ENCODE measurements around the gene FETUB.

DNA sequence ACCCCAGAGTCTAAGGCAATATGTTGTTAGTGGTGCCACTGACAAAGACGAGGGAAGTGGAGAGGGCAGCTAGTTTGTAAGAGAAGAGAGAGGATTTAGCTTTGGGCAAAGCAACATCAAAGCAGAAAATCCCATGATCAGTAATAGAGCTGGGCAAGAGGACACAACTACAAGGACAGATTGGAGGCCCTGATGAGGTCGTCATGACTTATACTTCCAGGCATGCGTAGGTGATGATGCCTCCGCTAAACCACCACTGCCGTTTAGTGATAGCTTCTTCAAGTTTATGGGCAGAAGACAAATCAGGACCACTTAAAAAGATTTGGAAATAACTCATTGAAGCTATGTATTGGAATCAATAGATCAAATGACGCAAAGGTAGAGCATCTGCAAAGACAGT is 28.2 kb downstream of the FETUB start:
- TF ChIP-seq, protein P1, sequence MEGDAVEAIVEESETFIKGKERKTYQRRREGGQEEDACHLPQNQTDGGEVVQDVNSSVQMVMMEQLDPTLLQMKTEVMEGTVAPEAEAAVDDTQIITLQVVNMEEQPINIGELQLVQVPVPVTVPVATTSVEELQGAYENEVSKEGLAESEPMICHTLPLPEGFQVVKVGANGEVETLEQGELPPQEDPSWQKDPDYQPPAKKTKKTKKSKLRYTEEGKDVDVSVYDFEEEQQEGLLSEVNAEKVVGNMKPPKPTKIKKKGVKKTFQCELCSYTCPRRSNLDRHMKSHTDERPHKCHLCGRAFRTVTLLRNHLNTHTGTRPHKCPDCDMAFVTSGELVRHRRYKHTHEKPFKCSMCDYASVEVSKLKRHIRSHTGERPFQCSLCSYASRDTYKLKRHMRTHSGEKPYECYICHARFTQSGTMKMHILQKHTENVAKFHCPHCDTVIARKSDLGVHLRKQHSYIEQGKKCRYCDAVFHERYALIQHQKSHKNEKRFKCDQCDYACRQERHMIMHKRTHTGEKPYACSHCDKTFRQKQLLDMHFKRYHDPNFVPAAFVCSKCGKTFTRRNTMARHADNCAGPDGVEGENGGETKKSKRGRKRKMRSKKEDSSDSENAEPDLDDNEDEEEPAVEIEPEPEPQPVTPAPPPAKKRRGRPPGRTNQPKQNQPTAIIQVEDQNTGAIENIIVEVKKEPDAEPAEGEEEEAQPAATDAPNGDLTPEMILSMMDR (IDR thresholded peaks at IDR 0.05), result no peak
- no peak for TF ChIP-seq POLR2A (IDR thresholded peaks at IDR 0.05)

All from adrenal gland (tissue), 5 donors.